GM23338 (cell line): ENCODE results near the gene POLR3E. TPM values are rescaled to one million over a fixed set of nuclear protein-coding genes. Genes with fewer than 3 reads are reported as not detected.

Experiments used
- ATAC-seq: fragments of 200-7000 bp; cut with Tn5 transposase; 3 replicates; pipeline ENCODE4 v1.9.1; 2020
- DNase-seq: peaks from one replicate; pipeline ENCODE4 v3.0.0-alpha.2; 2015; ENCODE audit warnings: low spot score
- H2AFZ ChIP-seq: fragments of 200-600 bp; sonication (generic); 2 replicates; pipeline ENCODE4 v1.8.0; 2016; ENCODE audit warnings: antibody characterized with exemption, mild to moderate bottlenecking, moderate library complexity
- H3F3A ChIP-seq: fragments of 200-600 bp; sonication (generic); replicated peaks from 2 replicates; pipeline ENCODE4 v1.8.0; 2017; ENCODE audit warnings: antibody characterized with exemption, mixed run types, low read depth
- H3K27ac ChIP-seq: fragments of 200-600 bp; sonication (generic); 2 replicates; pipeline ENCODE4 v1.6.1; 2016; ENCODE audit warnings: low read depth
- H3K27me3 ChIP-seq: fragments of 200-600 bp; sonication (generic); 2 replicates; pipeline ENCODE4 v1.8.0; 2016; ENCODE audit warnings: mild to moderate bottlenecking, mixed run types, moderate library complexity; ENCODE audit not compliant: insufficient read depth
- H3K36me3 ChIP-seq: fragments of 200-600 bp; sonication (generic); 2 replicates; pipeline ENCODE4 v1.8.0; 2016; ENCODE audit warnings: mild to moderate bottlenecking; ENCODE audit not compliant: insufficient read depth
- H3K4me1 ChIP-seq: fragments of 200-600 bp; sonication (generic); 2 replicates; pipeline ENCODE4 v1.8.0; 2016; ENCODE audit warnings: mild to moderate bottlenecking, moderate library complexity; ENCODE audit not compliant: insufficient read depth
- H3K4me2 ChIP-seq: fragments of 200-600 bp; sonication (generic); 2 replicates; pipeline ENCODE4 v1.7.1; 2017; ENCODE audit warnings: mixed run types
- H3K4me3 ChIP-seq: fragments of 200-600 bp; sonication (generic); 2 replicates; pipeline ENCODE4 v1.6.1; 2016; ENCODE audit warnings: mixed run types
- H3K79me2 ChIP-seq: fragments of 200-600 bp; sonication (generic); replicated peaks from 2 replicates; pipeline ENCODE4 v1.8.0; 2017; ENCODE audit warnings: mild to moderate bottlenecking; ENCODE audit not compliant: insufficient read depth
- H3K9me2 ChIP-seq: fragments of 200-600 bp; sonication (generic); 2 replicates; pipeline ENCODE4 v1.8.0; 2017; ENCODE audit not compliant: insufficient read depth
- H4K20me1 ChIP-seq: fragments of 200-600 bp; sonication (generic); replicated peaks from 2 replicates; pipeline ENCODE4 v1.8.0; 2017; ENCODE audit warnings: mild to moderate bottlenecking; ENCODE audit not compliant: insufficient read depth
- H3K27ac Mint-ChIP-seq: 2 replicates; pipeline ENCODE4 v1.8.0; 2020; ENCODE audit warnings: inconsistent platforms, mild to moderate bottlenecking, moderate library complexity, mixed read lengths
- H3K27me3 Mint-ChIP-seq: 3 replicates; pipeline ENCODE4 v1.8.0; 2022; ENCODE audit warnings: low read depth, mild to moderate bottlenecking, moderate library complexity, mixed read lengths, inconsistent platforms; ENCODE audit not compliant: insufficient read depth, poor library complexity
- H3K36me3 Mint-ChIP-seq: 3 replicates; pipeline ENCODE4 v1.8.0; 2021; ENCODE audit warnings: low read depth, mild to moderate bottlenecking, inconsistent platforms, moderate library complexity, mixed read lengths
- H3K4me1 Mint-ChIP-seq: 3 replicates; pipeline ENCODE4 v1.8.0; 2020; ENCODE audit warnings: mild to moderate bottlenecking, inconsistent platforms, mixed read lengths
- H3K4me3 Mint-ChIP-seq: 3 replicates; pipeline ENCODE4 v1.8.0; 2021; ENCODE audit warnings: moderate library complexity, mild to moderate bottlenecking, inconsistent platforms, mixed read lengths
- H3K9me3 Mint-ChIP-seq: 3 replicates; pipeline ENCODE4 v1.8.0; 2020; ENCODE audit warnings: moderate library complexity, mild to moderate bottlenecking, inconsistent platforms, mixed read lengths
- CREB1 ChIP-seq: fragments of 250-450 bp; sonication (Bioruptor Pico); IDR thresholded peaks from 2 replicates; pipeline ENCODE4 v1.5.0; 2020; ENCODE audit warnings: low read depth, mild to moderate bottlenecking, moderate library complexity
- ETS1 ChIP-seq: IDR thresholded peaks from 2 replicates; pipeline ENCODE4 v1.6.1; 2016; ENCODE audit warnings: antibody characterized with exemption
- EZH2phosphoT487 ChIP-seq: fragments of 200-600 bp; sonication (generic); IDR thresholded peaks from one replicate; pipeline ENCODE4 v1.8.1; 2018; ENCODE audit warnings: antibody characterized with exemption; ENCODE audit not compliant: unreplicated experiment
- NANOG ChIP-seq: IDR thresholded peaks from 2 replicates; pipeline ENCODE4 v1.6.1; 2016; ENCODE audit warnings: antibody characterized with exemption, borderline replicate concordance
- REST ChIP-seq: IDR thresholded peaks from one replicate; pipeline ENCODE4 v1.6.1; 2018; ENCODE audit warnings: antibody characterized with exemption; ENCODE audit not compliant: unreplicated experiment
- STAT1 ChIP-seq: IDR thresholded peaks from one replicate; pipeline ENCODE4 v1.6.1; 2016; ENCODE audit warnings: antibody characterized with exemption; ENCODE audit not compliant: unreplicated experiment
- ZNF331 ChIP-seq: fragments of 250-450 bp; sonication (Bioruptor Pico); IDR thresholded peaks from 2 replicates; pipeline ENCODE4 v1.5.0; 2020; ENCODE audit warnings: low read depth, mild to moderate bottlenecking, moderate library complexity
- ZNF462 ChIP-seq: fragments of 250-450 bp; sonication (Bioruptor Pico); IDR thresholded peaks from 2 replicates; pipeline ENCODE4 v1.5.0; 2020; ENCODE audit warnings: mild to moderate bottlenecking, moderate library complexity
- polyA plus RNA-seq: library from polyadenylated mRNA; unstranded; fragments of >200 nt; fragmentation: Nextera tagmentation; extraction: Ambion mirVana; gene quantifications from 2 replicates; pipeline ENCODE4 v1.2.1, GENCODE V29; 2016
- total RNA-seq: library from RNA; depleted of rRNA; stranded (reverse); fragments of >200 nt; shearing (Covaris generic); gene quantifications from 2 replicates; pipeline ENCODE4 v1.2.3, GENCODE V29; 2014

POLR3E gene
- total and polyA plus RNA-seq, 2 experiments from 2014 or later = 62.7 to 141 TPM

GRCh38 chr16:22379656-22380055 is 82.4 kb downstream of the POLR3E start:
- no peak for ATAC-seq

More at GRCh38 chr16:22379656-22380055, 82.4 kb downstream of the POLR3E start:
- H3K27ac Mint-ChIP-seq = no peak overlapping the region
- H3K79me2 ChIP-seq = no peaks in the 10 kb centered on the region
- H3K4me1 Mint-ChIP-seq = peaks cover 5% of the 10 kb centered on the region
- H3F3A ChIP-seq = 0 out of 2 replicates have a peak, but pooled peaks cover 5% of the 10 kb centered on the region
- 0 out of 2 replicates have a peak, but pooled peaks cover 3% of the 10 kb centered on the region for H3K4me1 ChIP-seq
- H3K27me3 Mint-ChIP-seq = peaks cover 11% of the 10 kb centered on the region
- H4K20me1 ChIP-seq = no peaks in the 10 kb centered on the region
- no peak overlapping the region for H2AFZ ChIP-seq
- no peak overlapping the region for H3K27ac ChIP-seq
- no peaks in the 10 kb centered on the region for H3K36me3 ChIP-seq
- H3K4me2 ChIP-seq = no peak overlapping the region
- H3K27me3 ChIP-seq = peaks cover 13% of the 10 kb centered on the region
- H3K9me3 Mint-ChIP-seq = no peaks in the 10 kb centered on the region
- no peak for DNase-seq
- no peaks in the 10 kb centered on the region for H3K36me3 Mint-ChIP-seq
- H3K4me3 Mint-ChIP-seq = no peak overlapping the region
- no peaks in the 10 kb centered on the region for H3K9me2 ChIP-seq
- TF ChIP-seq REST (no peak), EZH2phosphoT487 (no peak), CREB1 (CRISPR knock-in tag) (no peak), STAT1 (no peak), ZNF331 (no peak), NANOG (no peak), ZNF462 (CRISPR knock-in tag) (no peak), ETS1 (no peak)
- H3K4me3 ChIP-seq = no peak overlapping the region
